ENCODE measurements around the gene RUVBL2. TPM values are rescaled to one million over a fixed set of nuclear protein-coding genes. Genes with fewer than 3 reads are reported as not detected.

The RUVBL2 gene
- polyA plus RNA-seq, 1 experiment: 221 TPM

GRCh38 chr19:48977061-48977460, 16.6 kb upstream of the RUVBL2 start:
- no peak for DNase-seq (ENCODE audit: low read depth)
- CTCF ChIA-PET: interaction anchor here (1.5 to 3.1 kb wide), 4 partner anchors 10 to 182 kb away, joined by 4 to 11 read pairs (median 8); partner anchors contain the start of genes GYS1 and RUVBL2
- Histone ChIP-seq H3K4me3 (ENCODE audit: low read depth, low read length) (no peak overlapping the region), H3K36me3 (ENCODE audit: control insufficient read depth, insufficient read depth, low read length) (peaks cover 22% of the 10 kb centered on the region), H3K27me3 (ENCODE audit: control insufficient read depth, insufficient read depth, low read length) (no peaks in the 10 kb centered on the region)
- TF ChIP-seq CTCF (IDR thresholded peaks at IDR 0.05; ENCODE audit: insufficient read depth, low read depth, low read length): no peak
- POLR2A ChIA-PET: no interaction called here

- H3K36me3 ChIP-seq (ENCODE audit: control insufficient read depth, insufficient read depth, low read length): peaks cover 37% of the 10 kb centered on the region
- TF ChIP-seq CTCF (IDR thresholded peaks at IDR 0.05; ENCODE audit: insufficient read depth, low read depth, low read length): no peak
- DNase-seq (ENCODE audit: low read depth): no peak
- no peaks in the 10 kb centered on the region for H3K27me3 ChIP-seq (ENCODE audit: control insufficient read depth, insufficient read depth, low read length)
- no peak overlapping the region for H3K4me3 ChIP-seq (ENCODE audit: low read depth, low read length)
- CTCF ChIA-PET: interaction anchor here (1.0 to 6.1 kb wide), 3 partner anchors 10 to 194 kb away, joined by 4 to 44 read pairs (median 7); partner anchors contain the start of genes GYS1 and RUVBL2
- POLR2A ChIA-PET: no interaction called here
Observed at GRCh38 chr19:48982280-48982679, 11.4 kb upstream of the RUVBL2 start.

DNA sequence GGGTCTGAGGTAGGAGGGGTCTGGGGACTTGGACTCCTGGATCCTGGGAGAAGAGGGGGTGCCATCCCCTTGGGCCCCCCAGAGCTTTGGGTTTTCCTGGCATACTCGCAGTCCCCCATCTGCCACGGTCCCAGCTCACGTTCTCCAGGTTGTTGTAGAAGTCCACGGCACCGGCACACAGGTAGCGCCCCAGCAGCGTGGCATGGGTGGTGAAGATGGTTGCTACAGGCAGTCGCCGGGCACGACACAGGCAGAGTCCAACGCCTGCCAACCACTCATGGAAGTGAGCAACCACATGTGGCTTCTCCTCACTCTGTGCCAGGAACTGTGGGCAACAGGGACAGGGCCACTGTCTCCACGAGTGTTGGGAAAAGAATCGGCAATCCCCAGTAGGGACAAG, 8.0 kb upstream of the RUVBL2 start:
- CTCF ChIA-PET: no interaction called here
- no peak overlapping the region for H3K4me3 ChIP-seq (ENCODE audit: low read depth, low read length)
- POLR2A ChIA-PET: no interaction called here
- no peak for DNase-seq (ENCODE audit: low read depth)
- H3K36me3 ChIP-seq (ENCODE audit: control insufficient read depth, insufficient read depth, low read length): peaks cover 47% of the 10 kb centered on the region
- TF ChIP-seq CTCF (IDR thresholded peaks at IDR 0.05; ENCODE audit: insufficient read depth, low read depth, low read length): no peak
- H3K27me3 ChIP-seq (ENCODE audit: control insufficient read depth, insufficient read depth, low read length): no peaks in the 10 kb centered on the region

DNA sequence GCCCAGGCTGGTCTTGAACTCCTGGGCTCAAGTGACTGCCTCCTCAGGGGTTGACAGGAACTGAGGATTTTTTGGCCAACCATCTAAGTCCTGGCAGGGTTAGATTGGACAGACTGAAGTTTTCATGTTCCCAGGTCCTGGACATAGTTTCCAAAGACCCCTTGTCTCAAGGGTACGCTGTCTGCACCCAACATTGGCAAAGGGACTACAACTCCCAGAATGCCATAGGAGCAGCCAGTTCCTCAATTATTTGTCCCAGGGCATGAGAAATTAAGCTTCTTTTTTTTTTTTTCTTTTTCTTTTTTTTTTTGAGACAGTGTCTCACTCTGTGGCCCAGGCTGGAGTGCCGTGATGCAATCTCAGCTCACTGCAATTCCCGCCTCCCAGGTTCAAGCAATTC, 7.5 kb upstream of the RUVBL2 start:
- ChIA-PET POLR2A (no interaction called here), CTCF (interaction anchor here (1.8 kb wide), 1 partner anchor 16 kb away, joined by 5 read pairs; no protein-coding TSS in a partner anchor)
- Histone ChIP-seq H3K4me3 (ENCODE audit: low read depth, low read length) (no peak overlapping the region), H3K36me3 (ENCODE audit: control insufficient read depth, insufficient read depth, low read length) (peaks cover 51% of the 10 kb centered on the region), H3K27me3 (ENCODE audit: control insufficient read depth, insufficient read depth, low read length) (no peaks in the 10 kb centered on the region)
- no peak for TF ChIP-seq CTCF (IDR thresholded peaks at IDR 0.05; ENCODE audit: insufficient read depth, low read depth, low read length)
- DNase-seq (ENCODE audit: low read depth): no peak

- TF ChIP-seq CTCF (IDR thresholded peaks at IDR 0.05; ENCODE audit: insufficient read depth, low read depth, low read length): no peak
- no peak for DNase-seq (ENCODE audit: low read depth)
- ChIA-PET CTCF (interaction anchor here (1.8 kb wide), 1 partner anchor 17 kb away, joined by 5 read pairs; no protein-coding TSS in a partner anchor), POLR2A (no interaction called here)
- Histone ChIP-seq H3K36me3 (ENCODE audit: control insufficient read depth, insufficient read depth, low read length) (peaks cover 45% of the 10 kb centered on the region), H3K4me3 (ENCODE audit: low read depth, low read length) (no peak overlapping the region), H3K27me3 (ENCODE audit: control insufficient read depth, insufficient read depth, low read length) (no peaks in the 10 kb centered on the region)
Observed at GRCh38 chr19:48987323-48987722, 6.4 kb upstream of the RUVBL2 start.

All from BJ (cell line).